Tibial nerve (tissue), 4 donors: Measurements from ENCODE around the gene ARHGAP26.
"Not testable (repeated sequence)": the region's sequence is repeated elsewhere in the genome, so short reads cannot be mapped to it uniquely, and the experiment has no call there.

ENCODE experiments used
- CTCF ChIP-seq, 5 experiments: fragments of 200-600 bp in 3 of 5; fragments of 450-650 bp in 2 of 5; sonication (generic) in 3 of 5; IDR thresholded peaks; one replicate each; pipeline ENCODE4 v1.5.1; 2016 to 2019; ENCODE audit warnings: antibody characterized with exemption in 5 of 5, mild to moderate bottlenecking in 3 of 5, moderate library complexity in 2 of 5
- EP300 ChIP-seq, 2 donors: sonication (generic); formaldehyde crosslinking; IDR thresholded peaks; one replicate each; pipeline ENCODE4 v1.6.1; 2017; ENCODE audit warnings: antibody characterized with exemption in 2 of 2, mild to moderate bottlenecking in 1 of 2

- not testable (repeated sequence) for TF ChIP-seq CTCF, EP300 (IDR thresholded peaks at IDR 0.05)
These were observed 322.7 kb downstream of the ARHGAP26 start for GRCh38 chr5:143092711-143093451.
